HEK293 (cell line): ENCODE data around the gene PERM1.

Experiments
- CTCF ChIA-PET: fragments of 350-600 bp; formaldehyde crosslinking; extraction: SDS; loops from one replicate; lab custom pipeline; 2021; ENCODE audit warnings: antibody characterized with exemption; lab: Yijun Ruan, JAX
- POLR2A ChIA-PET: fragments of 300-600 bp; formaldehyde crosslinking; extraction: SDS; loops from one replicate; lab custom pipeline; 2020; ENCODE audit warnings: antibody characterized with exemption, inconsistent platforms; lab: Yijun Ruan, JAX
- H3K27ac ChIP-seq: fragments of 200-500 bp; sonication (Bioruptor generic); 2 replicates; pipeline ENCODE4 v1.5.1; 2014; ENCODE audit warnings: low read depth, low read length, control low read depth, inconsistent platforms; ENCODE audit errors: extremely low read depth
- H3K36me3 ChIP-seq, 2 experiments: fragments of 200-500 bp in 1 of 2; sonication (Bioruptor generic) in 1 of 2; 1 replicate in 1 of 2; 2 replicates in 1 of 2; pipeline ENCODE4 v1.5.1; 2014 to 2017; ENCODE audit warnings: inconsistent platforms in 2 of 2, low read length in 2 of 2; ENCODE audit not compliant: control insufficient read depth in 2 of 2, insufficient read depth in 1 of 2
- H3K4me1 ChIP-seq: fragments of 200-500 bp; sonication (Bioruptor generic); 2 replicates; pipeline ENCODE4 v1.5.1; 2014; ENCODE audit warnings: mild to moderate bottlenecking, low read length, inconsistent platforms; ENCODE audit not compliant: control insufficient read depth, insufficient read depth
- H3K4me3 ChIP-seq: 2 replicates; pipeline ENCODE4 v1.5.1; 2011; ENCODE audit warnings: low read depth, mild to moderate bottlenecking, control low read depth, low read length, moderate library complexity
- H3K9me3 ChIP-seq: fragments of 200-500 bp; sonication (Bioruptor generic); 2 replicates; pipeline ENCODE4 v1.5.1; 2014; ENCODE audit warnings: low read depth, low read length, inconsistent platforms; ENCODE audit not compliant: control insufficient read depth, insufficient read depth
- BCL11A ChIP-seq: fragments of 450-650 bp; formaldehyde crosslinking; IDR thresholded peaks from 2 replicates; pipeline ENCODE4 v1.5.1; 2016; ENCODE audit warnings: low read depth, missing biosample characterization, missing genetic modification characterization
- GLIS1 ChIP-seq: fragments of 450-650 bp; formaldehyde crosslinking; IDR thresholded peaks from 2 replicates; pipeline ENCODE4 v1.5.1; 2016; ENCODE audit warnings: missing biosample characterization, missing genetic modification characterization
- GLIS2 ChIP-seq: fragments of 450-650 bp; formaldehyde crosslinking; IDR thresholded peaks from 2 replicates; pipeline ENCODE4 v1.5.1; 2016; ENCODE audit warnings: missing biosample characterization, missing genetic modification characterization
- KLF1 ChIP-seq: fragments of 450-650 bp; formaldehyde crosslinking; IDR thresholded peaks from 2 replicates; pipeline ENCODE4 v1.5.1; 2016; ENCODE audit warnings: missing biosample characterization, missing genetic modification characterization
- PRDM1 ChIP-seq: fragments of 450-650 bp; formaldehyde crosslinking; IDR thresholded peaks from 2 replicates; pipeline ENCODE4; 2016; ENCODE audit warnings: missing biosample characterization, missing genetic modification characterization
- WT1 ChIP-seq: fragments of 450-650 bp; formaldehyde crosslinking; IDR thresholded peaks from 2 replicates; pipeline ENCODE4 v1.5.1; 2016; ENCODE audit warnings: missing biosample characterization, missing genetic modification characterization
- ZBTB48 ChIP-seq: fragments of 450-650 bp; formaldehyde crosslinking; IDR thresholded peaks from 2 replicates; pipeline ENCODE4 v1.5.1; 2016; ENCODE audit warnings: missing biosample characterization, missing genetic modification characterization
- ZBTB7A ChIP-seq: fragments of 450-650 bp; formaldehyde crosslinking; IDR thresholded peaks from 2 replicates; pipeline ENCODE4 v1.5.1; 2016; ENCODE audit warnings: low read depth, missing biosample characterization, missing genetic modification characterization
- ZFHX2 ChIP-seq: fragments of 450-650 bp; formaldehyde crosslinking; conservative IDR thresholded peaks from 2 replicates; pipeline ENCODE4 v1.5.1; 2016; ENCODE audit warnings: missing biosample characterization, missing genetic modification characterization
- ZIC2 ChIP-seq: fragments of 450-650 bp; formaldehyde crosslinking; IDR thresholded peaks from 2 replicates; pipeline ENCODE4 v1.5.1; 2016; ENCODE audit warnings: missing biosample characterization, missing genetic modification characterization
- ZNF10 ChIP-seq: fragments of 450-650 bp; formaldehyde crosslinking; IDR thresholded peaks from 2 replicates; pipeline ENCODE4 v1.5.1; 2017; ENCODE audit warnings: missing biosample characterization, missing genetic modification characterization
- ZNF146 ChIP-seq: fragments of 450-650 bp; formaldehyde crosslinking; IDR thresholded peaks from 2 replicates; pipeline ENCODE4 v1.5.1; 2016; ENCODE audit warnings: missing biosample characterization, missing genetic modification characterization
- ZNF324 ChIP-seq: fragments of 450-650 bp; formaldehyde crosslinking; IDR thresholded peaks from 2 replicates; pipeline ENCODE4 v1.5.1; 2016; ENCODE audit warnings: missing biosample characterization, missing genetic modification characterization
- ZNF335 ChIP-seq: fragments of 450-650 bp; formaldehyde crosslinking; conservative IDR thresholded peaks from 2 replicates; pipeline ENCODE4 v1.5.1; 2016; ENCODE audit warnings: missing biosample characterization, missing genetic modification characterization
- ZNF341 ChIP-seq: fragments of 450-650 bp; formaldehyde crosslinking; IDR thresholded peaks from 2 replicates; pipeline ENCODE4; 2016; ENCODE audit warnings: low read depth, missing biosample characterization, missing genetic modification characterization
- ZNF423 ChIP-seq: fragments of 450-650 bp; formaldehyde crosslinking; IDR thresholded peaks from 2 replicates; pipeline ENCODE4 v1.5.1; 2016; ENCODE audit warnings: missing biosample characterization, missing genetic modification characterization
- TF ChIP-seq, protein P1 (sequence below): fragments of 450-650 bp; formaldehyde crosslinking; IDR thresholded peaks from 2 replicates; pipeline ENCODE4 v1.5.1; 2016; ENCODE audit warnings: missing biosample characterization, missing genetic modification characterization
- TF ChIP-seq, protein P2 (sequence below): fragments of 450-650 bp; formaldehyde crosslinking; IDR thresholded peaks from 2 replicates; pipeline ENCODE4 v1.5.1; 2016; ENCODE audit warnings: missing biosample characterization, missing genetic modification characterization
- TF ChIP-seq, protein P3 (sequence below): fragments of 450-650 bp; formaldehyde crosslinking; IDR thresholded peaks from 2 replicates; pipeline ENCODE4 v1.5.1; 2016; ENCODE audit warnings: missing biosample characterization, missing genetic modification characterization
- TF ChIP-seq, protein P4 (sequence below): fragments of 450-650 bp; formaldehyde crosslinking; IDR thresholded peaks from 2 replicates; pipeline ENCODE4 v1.5.1; 2016; ENCODE audit warnings: missing biosample characterization, missing genetic modification characterization
- TF ChIP-seq, protein P5 (sequence below): fragments of 450-650 bp; formaldehyde crosslinking; IDR thresholded peaks from 2 replicates; pipeline ENCODE4 v1.5.1; 2016; ENCODE audit warnings: missing biosample characterization, missing genetic modification characterization

Gene PERM1

DNA sequence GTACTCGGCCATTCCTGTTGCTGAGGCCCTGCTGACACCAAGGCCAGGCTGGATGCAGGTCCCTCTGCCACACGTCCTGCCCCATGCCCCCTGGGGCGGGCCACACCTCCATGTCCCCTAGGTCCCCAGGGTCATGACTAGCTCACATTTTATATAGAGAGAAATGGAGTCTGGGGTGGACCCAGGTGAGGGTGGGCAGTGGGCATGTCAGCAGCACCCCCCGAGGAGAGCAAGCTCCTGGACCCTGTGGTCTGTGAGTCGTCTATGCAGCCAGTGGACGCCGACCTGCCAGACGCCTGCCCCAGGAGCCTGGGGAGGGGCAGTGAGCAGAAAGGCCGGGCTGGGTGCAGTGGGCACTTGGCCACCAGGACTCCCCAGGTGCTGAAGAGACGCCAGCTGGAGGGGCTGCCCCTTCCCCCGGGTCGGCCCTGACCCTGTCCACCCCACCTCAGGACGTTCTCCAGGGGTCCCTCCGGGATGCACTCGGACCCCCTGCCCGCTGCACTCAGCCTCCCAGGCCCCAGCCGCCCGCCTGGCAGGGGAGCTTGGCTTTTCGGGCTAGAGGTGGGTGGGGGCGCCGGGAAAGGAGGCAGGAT is 42.3 kb downstream of the PERM1 start:
- TF ChIP-seq, protein P1, sequence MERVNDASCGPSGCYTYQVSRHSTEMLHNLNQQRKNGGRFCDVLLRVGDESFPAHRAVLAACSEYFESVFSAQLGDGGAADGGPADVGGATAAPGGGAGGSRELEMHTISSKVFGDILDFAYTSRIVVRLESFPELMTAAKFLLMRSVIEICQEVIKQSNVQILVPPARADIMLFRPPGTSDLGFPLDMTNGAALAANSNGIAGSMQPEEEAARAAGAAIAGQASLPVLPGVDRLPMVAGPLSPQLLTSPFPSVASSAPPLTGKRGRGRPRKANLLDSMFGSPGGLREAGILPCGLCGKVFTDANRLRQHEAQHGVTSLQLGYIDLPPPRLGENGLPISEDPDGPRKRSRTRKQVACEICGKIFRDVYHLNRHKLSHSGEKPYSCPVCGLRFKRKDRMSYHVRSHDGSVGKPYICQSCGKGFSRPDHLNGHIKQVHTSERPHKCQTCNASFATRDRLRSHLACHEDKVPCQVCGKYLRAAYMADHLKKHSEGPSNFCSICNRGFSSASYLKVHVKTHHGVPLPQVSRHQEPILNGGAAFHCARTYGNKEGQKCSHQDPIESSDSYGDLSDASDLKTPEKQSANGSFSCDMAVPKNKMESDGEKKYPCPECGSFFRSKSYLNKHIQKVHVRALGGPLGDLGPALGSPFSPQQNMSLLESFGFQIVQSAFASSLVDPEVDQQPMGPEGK (tag by site-specific recombination) = peak; percentile 43; the same call in 1 of the 2 replicates
- TF ChIP-seq ZNF146 (0 out of 2 replicates have a peak, but pooled peaks have one; percentile 13), ZNF423 (tag by site-specific recombination) (peak; percentile 81; the same call in 1 of the 2 replicates), KLF1 (peak; percentile 15; the same call in 1 of the 2 replicates), ZBTB7A (tag by site-specific recombination) (peak; percentile 81; the same call in 1 of the 2 replicates), GLIS2 (tag by site-specific recombination) (peak; percentile 64), PRDM1 (no peak), ZFHX2 (tag by site-specific recombination) (no peak), GLIS1 (tag by site-specific recombination) (peak; percentile 99), ZBTB48 (tag by site-specific recombination) (0 out of 2 replicates have a peak, but pooled peaks have one; percentile 10), ZNF324 (no peak), WT1 (tag by site-specific recombination) (peak; percentile 20; the same call in 1 of the 2 replicates), ZNF335 (tag by site-specific recombination) (peak; percentile 19; the same call in 1 of the 2 replicates), BCL11A (tag by site-specific recombination) (peak; percentile 76), ZNF10 (tag by site-specific recombination) (0 out of 2 replicates have a peak, but pooled peaks have one; percentile 7), ZNF341 (tag by site-specific recombination) (no peak), ZIC2 (tag by site-specific recombination) (peak; percentile 91)
- TF ChIP-seq, protein P2, sequence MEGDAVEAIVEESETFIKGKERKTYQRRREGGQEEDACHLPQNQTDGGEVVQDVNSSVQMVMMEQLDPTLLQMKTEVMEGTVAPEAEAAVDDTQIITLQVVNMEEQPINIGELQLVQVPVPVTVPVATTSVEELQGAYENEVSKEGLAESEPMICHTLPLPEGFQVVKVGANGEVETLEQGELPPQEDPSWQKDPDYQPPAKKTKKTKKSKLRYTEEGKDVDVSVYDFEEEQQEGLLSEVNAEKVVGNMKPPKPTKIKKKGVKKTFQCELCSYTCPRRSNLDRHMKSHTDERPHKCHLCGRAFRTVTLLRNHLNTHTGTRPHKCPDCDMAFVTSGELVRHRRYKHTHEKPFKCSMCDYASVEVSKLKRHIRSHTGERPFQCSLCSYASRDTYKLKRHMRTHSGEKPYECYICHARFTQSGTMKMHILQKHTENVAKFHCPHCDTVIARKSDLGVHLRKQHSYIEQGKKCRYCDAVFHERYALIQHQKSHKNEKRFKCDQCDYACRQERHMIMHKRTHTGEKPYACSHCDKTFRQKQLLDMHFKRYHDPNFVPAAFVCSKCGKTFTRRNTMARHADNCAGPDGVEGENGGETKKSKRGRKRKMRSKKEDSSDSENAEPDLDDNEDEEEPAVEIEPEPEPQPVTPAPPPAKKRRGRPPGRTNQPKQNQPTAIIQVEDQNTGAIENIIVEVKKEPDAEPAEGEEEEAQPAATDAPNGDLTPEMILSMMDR (tag by site-specific recombination) = peak; percentile 37
- TF ChIP-seq, protein P3, sequence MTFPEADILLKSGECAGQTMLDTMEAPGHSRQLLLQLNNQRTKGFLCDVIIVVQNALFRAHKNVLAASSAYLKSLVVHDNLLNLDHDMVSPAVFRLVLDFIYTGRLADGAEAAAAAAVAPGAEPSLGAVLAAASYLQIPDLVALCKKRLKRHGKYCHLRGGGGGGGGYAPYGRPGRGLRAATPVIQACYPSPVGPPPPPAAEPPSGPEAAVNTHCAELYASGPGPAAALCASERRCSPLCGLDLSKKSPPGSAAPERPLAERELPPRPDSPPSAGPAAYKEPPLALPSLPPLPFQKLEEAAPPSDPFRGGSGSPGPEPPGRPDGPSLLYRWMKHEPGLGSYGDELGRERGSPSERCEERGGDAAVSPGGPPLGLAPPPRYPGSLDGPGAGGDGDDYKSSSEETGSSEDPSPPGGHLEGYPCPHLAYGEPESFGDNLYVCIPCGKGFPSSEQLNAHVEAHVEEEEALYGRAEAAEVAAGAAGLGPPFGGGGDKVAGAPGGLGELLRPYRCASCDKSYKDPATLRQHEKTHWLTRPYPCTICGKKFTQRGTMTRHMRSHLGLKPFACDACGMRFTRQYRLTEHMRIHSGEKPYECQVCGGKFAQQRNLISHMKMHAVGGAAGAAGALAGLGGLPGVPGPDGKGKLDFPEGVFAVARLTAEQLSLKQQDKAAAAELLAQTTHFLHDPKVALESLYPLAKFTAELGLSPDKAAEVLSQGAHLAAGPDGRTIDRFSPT = peak; percentile 73
- TF ChIP-seq, protein P4, sequence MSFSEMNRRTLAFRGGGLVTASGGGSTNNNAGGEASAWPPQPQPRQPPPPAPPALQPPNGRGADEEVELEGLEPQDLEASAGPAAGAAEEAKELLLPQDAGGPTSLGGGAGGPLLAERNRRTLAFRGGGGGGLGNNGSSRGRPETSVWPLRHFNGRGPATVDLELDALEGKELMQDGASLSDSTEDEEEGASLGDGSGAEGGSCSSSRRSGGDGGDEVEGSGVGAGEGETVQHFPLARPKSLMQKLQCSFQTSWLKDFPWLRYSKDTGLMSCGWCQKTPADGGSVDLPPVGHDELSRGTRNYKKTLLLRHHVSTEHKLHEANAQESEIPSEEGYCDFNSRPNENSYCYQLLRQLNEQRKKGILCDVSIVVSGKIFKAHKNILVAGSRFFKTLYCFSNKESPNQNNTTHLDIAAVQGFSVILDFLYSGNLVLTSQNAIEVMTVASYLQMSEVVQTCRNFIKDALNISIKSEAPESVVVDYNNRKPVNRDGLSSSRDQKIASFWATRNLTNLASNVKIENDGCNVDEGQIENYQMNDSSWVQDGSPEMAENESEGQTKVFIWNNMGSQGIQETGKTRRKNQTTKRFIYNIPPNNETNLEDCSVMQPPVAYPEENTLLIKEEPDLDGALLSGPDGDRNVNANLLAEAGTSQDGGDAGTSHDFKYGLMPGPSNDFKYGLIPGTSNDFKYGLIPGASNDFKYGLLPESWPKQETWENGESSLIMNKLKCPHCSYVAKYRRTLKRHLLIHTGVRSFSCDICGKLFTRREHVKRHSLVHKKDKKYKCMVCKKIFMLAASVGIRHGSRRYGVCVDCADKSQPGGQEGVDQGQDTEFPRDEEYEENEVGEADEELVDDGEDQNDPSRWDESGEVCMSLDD = peak; percentile 32; the same call in 1 of the 2 replicates
- TF ChIP-seq, protein P5, sequence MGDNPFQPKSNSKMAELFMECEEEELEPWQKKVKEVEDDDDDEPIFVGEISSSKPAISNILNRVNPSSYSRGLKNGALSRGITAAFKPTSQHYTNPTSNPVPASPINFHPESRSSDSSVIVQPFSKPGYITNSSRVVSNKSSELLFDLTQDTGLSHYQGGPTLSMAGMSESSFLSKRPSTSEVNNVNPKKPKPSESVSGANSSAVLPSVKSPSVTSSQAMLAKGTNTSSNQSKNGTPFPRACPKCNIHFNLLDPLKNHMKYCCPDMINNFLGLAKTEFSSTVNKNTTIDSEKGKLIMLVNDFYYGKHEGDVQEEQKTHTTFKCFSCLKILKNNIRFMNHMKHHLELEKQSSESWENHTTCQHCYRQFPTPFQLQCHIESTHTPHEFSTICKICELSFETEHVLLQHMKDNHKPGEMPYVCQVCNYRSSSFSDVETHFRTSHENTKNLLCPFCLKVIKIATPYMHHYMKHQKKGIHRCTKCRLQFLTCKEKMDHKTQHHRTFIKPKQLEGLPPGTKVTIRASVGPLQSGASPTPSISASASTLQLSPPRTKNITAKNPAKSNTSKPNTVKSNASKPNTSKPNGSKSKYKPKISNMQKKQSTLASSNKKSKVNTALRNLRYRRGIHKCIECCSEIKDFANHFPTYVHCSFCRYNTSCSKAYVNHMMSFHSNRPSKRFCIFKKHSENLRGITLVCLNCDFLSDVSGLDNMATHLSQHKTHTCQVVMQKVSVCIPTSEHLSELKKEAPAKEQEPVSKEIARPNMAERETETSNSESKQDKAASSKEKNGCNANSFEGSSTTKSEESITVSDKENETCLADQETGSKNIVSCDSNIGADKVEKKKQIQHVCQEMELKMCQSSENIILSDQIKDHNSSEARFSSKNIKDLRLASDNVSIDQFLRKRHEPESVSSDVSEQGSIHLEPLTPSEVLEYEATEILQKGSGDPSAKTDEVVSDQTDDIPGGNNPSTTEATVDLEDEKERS (tag by site-specific recombination) = no peak
- TF ChIP-seq, all 188 proteins: peak for 16
- H3K27ac ChIP-seq = peak overlapping the region; percentile 98
- ChIA-PET CTCF (interaction anchor here (0.8 to 3.0 kb wide), 7 partner anchors 9 to 63 kb away, joined by 3 to 17 read pairs (median 5); no protein-coding TSS in a partner anchor), POLR2A (interaction anchor here (0.9 to 9.4 kb wide), 10 partner anchors 9 to 62 kb away, joined by 3 to 111 read pairs (median 4); partner anchors contain the start of genes HES4, PERM1 and SAMD11)
- H3K36me3 ChIP-seq = peaks cover 0 to 30% of the 10 kb centered on the region in 2 experiments; a peak in 1 of 3 replicates
- peaks cover 53% of the 10 kb centered on the region for H3K4me1 ChIP-seq
- no peaks in the 10 kb centered on the region for H3K9me3 ChIP-seq
- H3K4me3 ChIP-seq = no peak overlapping the region
